Measurements from ENCODE around the gene PLA2G3. TPM values are rescaled to one million over a fixed set of nuclear protein-coding genes. Genes with fewer than 3 reads are reported as not detected.

Gene PLA2G3
- total and polyA plus RNA-seq, 4 donors = 0.85 to 17.4 (median 8.2) TPM

GRCh38 chr22:31160328-31160978 lies 20.1 kb upstream of the PLA2G3 start:
- Histone ChIP-seq H3K27me3 (ENCODE audit: control insufficient read depth in 3 of 3, insufficient read depth in 3 of 3, low read length in 2 of 3) (peaks cover 0 to 4% (median 0%) of the 10 kb centered on the region in 3 donors), H3K9me3 (ENCODE audit: control insufficient read depth in 4 of 4, insufficient read depth in 3 of 4, low read length in 3 of 4) (no peaks in the 10 kb centered on the region), H3K36me3 (ENCODE audit: control insufficient read depth in 4 of 4, insufficient read depth in 4 of 4, low read length in 4 of 4) (peaks cover 2 to 5% (median 3%) of the 10 kb centered on the region in 4 donors), H3K4me1 (ENCODE audit: control insufficient read depth in 5 of 5, insufficient read depth in 5 of 5, low read length in 5 of 5) (peaks cover 6 to 18% (median 15%) of the 10 kb centered on the region in 5 donors), H3K9ac (ENCODE audit: insufficient read depth in 1 of 2, low read length in 2 of 2) (peak overlapping the region; percentile 66 to 87), H3K4me3 (peak overlapping the region; percentile 86), H3K27ac (ENCODE audit: low read depth in 1 of 2, low read length in 1 of 2) (peak overlapping the region; percentile 80 to 97)
- TF ChIP-seq, protein P1, sequence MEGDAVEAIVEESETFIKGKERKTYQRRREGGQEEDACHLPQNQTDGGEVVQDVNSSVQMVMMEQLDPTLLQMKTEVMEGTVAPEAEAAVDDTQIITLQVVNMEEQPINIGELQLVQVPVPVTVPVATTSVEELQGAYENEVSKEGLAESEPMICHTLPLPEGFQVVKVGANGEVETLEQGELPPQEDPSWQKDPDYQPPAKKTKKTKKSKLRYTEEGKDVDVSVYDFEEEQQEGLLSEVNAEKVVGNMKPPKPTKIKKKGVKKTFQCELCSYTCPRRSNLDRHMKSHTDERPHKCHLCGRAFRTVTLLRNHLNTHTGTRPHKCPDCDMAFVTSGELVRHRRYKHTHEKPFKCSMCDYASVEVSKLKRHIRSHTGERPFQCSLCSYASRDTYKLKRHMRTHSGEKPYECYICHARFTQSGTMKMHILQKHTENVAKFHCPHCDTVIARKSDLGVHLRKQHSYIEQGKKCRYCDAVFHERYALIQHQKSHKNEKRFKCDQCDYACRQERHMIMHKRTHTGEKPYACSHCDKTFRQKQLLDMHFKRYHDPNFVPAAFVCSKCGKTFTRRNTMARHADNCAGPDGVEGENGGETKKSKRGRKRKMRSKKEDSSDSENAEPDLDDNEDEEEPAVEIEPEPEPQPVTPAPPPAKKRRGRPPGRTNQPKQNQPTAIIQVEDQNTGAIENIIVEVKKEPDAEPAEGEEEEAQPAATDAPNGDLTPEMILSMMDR (IDR thresholded peaks at IDR 0.05; ENCODE audit: control extremely low read depth, extremely low read depth) = no peak
- DNase-seq (no peak), ATAC-seq (ENCODE audit: insufficient read depth, low FRiP score) (peak; percentile 4)
- 1 to 3% methylated on average over 32 of the region's 32 CpGs for WGBS, 2 donors

DNA sequence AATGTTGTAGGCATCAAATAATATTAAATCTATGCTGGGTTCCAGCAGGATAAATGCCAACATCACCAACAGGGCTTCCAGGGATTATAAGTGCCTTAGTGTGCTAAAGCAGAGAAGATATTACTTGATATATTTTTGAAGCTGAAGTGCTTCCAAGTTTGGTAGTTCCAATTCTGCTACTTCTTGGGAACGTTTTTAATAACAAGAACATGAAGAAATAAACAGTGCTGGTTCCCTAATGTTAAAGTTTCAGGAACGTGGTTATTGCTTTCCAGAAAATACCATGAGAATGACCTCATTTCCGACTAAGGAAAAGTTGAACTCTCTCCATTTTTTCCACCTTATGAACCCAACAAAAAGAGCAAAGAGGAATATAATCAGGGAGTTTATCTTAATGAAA lies 15.1 kb upstream of the PLA2G3 start:
- Histone ChIP-seq H3K27me3 (ENCODE audit: control insufficient read depth in 3 of 3, insufficient read depth in 3 of 3, low read length in 2 of 3) (peaks cover 0 to 4% (median 0%) of the 10 kb centered on the region in 3 donors), H3K9ac (ENCODE audit: insufficient read depth in 1 of 2, low read length in 2 of 2) (peak overlapping the region in 1 of 2 donors; percentile 42), H3K27ac (ENCODE audit: low read depth in 1 of 2, low read length in 1 of 2) (no peak overlapping the region), H3K4me3 (no peak overlapping the region), H3K36me3 (ENCODE audit: control insufficient read depth in 4 of 4, insufficient read depth in 4 of 4, low read length in 4 of 4) (no peaks in the 10 kb centered on the region), H3K9me3 (ENCODE audit: control insufficient read depth in 4 of 4, insufficient read depth in 3 of 4, low read length in 3 of 4) (no peaks in the 10 kb centered on the region), H3K4me1 (ENCODE audit: control insufficient read depth in 5 of 5, insufficient read depth in 5 of 5, low read length in 5 of 5) (peaks cover 0 to 10% (median 2%) of the 10 kb centered on the region in 5 donors)
- DNase-seq (peak in 2 of 3 donors; percentile 38 to 45), ATAC-seq (ENCODE audit: insufficient read depth, low FRiP score) (no peak)
- TF ChIP-seq, protein P1 (IDR thresholded peaks at IDR 0.05; ENCODE audit: control extremely low read depth, extremely low read depth) = no peak
- WGBS, 2 donors = 32 to 44% methylated on average over 3 of the region's 3 CpGs

DNA sequence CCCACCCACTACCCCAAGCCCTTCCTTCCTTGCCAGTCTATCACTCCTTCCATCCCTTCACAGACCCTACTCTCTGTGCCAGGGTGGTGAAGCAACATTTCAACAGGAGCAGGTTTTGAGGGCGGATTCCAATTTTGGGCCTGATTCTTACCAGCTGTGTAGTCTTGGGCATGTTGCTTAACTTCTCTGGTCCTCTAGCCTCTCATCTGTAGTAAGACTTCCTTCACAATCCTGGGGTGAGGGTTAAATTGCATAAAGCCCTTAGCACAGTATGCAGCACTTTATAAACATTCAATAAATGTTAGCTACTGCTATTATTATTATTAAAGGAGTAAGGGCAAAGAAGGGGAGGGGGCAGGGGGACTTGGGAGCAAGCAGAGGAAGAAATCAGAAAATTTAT lies 14.7 kb upstream of the PLA2G3 start:
- H3K9ac ChIP-seq (ENCODE audit: insufficient read depth in 1 of 2, low read length in 2 of 2) = peak overlapping the region in 1 of 2 donors; percentile 42

More for the DNA sequence above, 14.7 kb upstream of the PLA2G3 start:
- peak overlapping the region in 1 of 2 donors; percentile 14 for H3K27ac ChIP-seq (ENCODE audit: low read depth in 1 of 2, low read length in 1 of 2)
- no peaks in the 10 kb centered on the region for H3K9me3 ChIP-seq (ENCODE audit: control insufficient read depth in 4 of 4, insufficient read depth in 3 of 4, low read length in 3 of 4)
- no peaks in the 10 kb centered on the region for H3K36me3 ChIP-seq (ENCODE audit: control insufficient read depth in 4 of 4, insufficient read depth in 4 of 4, low read length in 4 of 4)
- no peak for DNase-seq
- H3K4me3 ChIP-seq = no peak overlapping the region
- no peak for ATAC-seq (ENCODE audit: insufficient read depth, low FRiP score)
- peaks cover 0 to 4% (median 0%) of the 10 kb centered on the region in 3 donors for H3K27me3 ChIP-seq (ENCODE audit: control insufficient read depth in 3 of 3, insufficient read depth in 3 of 3, low read length in 2 of 3)
- 88 to 95% methylated on average over 1 of the region's 1 CpG for WGBS, 2 donors
- TF ChIP-seq, protein P1 (IDR thresholded peaks at IDR 0.05; ENCODE audit: control extremely low read depth, extremely low read depth) = no peak
- peaks cover 0 to 9% (median 2%) of the 10 kb centered on the region in 5 donors for H3K4me1 ChIP-seq (ENCODE audit: control insufficient read depth in 5 of 5, insufficient read depth in 5 of 5, low read length in 5 of 5)

Measured in lung (tissue), 12 donors.